Measurements from ENCODE around the gene ZNF513.
"Not testable (repeated sequence)": the region's sequence is repeated elsewhere in the genome, so short reads cannot be mapped to it uniquely, and the experiment has no call there.

ZNF513 gene

GRCh38 chr2:27362678-27363420 is 17.7 kb downstream of the ZNF513 start:
- DNase-seq (ENCODE audit: insufficient read length, low spot score) (no peak), FAIRE-seq (no peak)
- TF ChIP-seq POU2F2 (IDR thresholded peaks at IDR 0.05; ENCODE audit: low read depth, low read length) (no peak), PAX5 (IDR thresholded peaks at IDR 0.05; ENCODE audit: insufficient read depth, low read length, severe bottlenecking) (no peak), TAF1 (IDR thresholded peaks at IDR 0.05; ENCODE audit: low read depth, low read length) (no peak), POLR2A (IDR thresholded peaks at IDR 0.05; ENCODE audit: low read depth, low read length) (no peak), POLR2AphosphoS5 (IDR thresholded peaks at IDR 0.05; ENCODE audit: low read depth, low read length) (no peak)

GRCh38 chr2:27356382-27357181 is 24.0 kb downstream of the ZNF513 start, which contains the start of gene GTF3C2:
TSS of gene GTF3C2 (minus strand) at chr2:27356764. CDS start at chr2:27343554, 13,210 bp downstream.
- FAIRE-seq (peak; percentile 85), DNase-seq (ENCODE audit: insufficient read length, low spot score) (peak; percentile 70)
- no peak for TF ChIP-seq SPI1 (IDR thresholded peaks at IDR 0.05; ENCODE audit: low read depth, low read length)
- TF ChIP-seq POU2F2 (IDR thresholded peaks at IDR 0.05; ENCODE audit: low read depth, low read length): peak; percentile 71
- peak; percentile 87; the same call in 1 of the 2 replicates for TF ChIP-seq POLR2AphosphoS5 (IDR thresholded peaks at IDR 0.05; ENCODE audit: low read depth, low read length)
- TF ChIP-seq TAF1 (IDR thresholded peaks at IDR 0.05; ENCODE audit: low read depth, low read length): peak; percentile 56
- TF ChIP-seq POLR2A (IDR thresholded peaks at IDR 0.05; ENCODE audit: low read depth, low read length): peak; percentile 91
- no peak for TF ChIP-seq PAX5 (IDR thresholded peaks at IDR 0.05; ENCODE audit: insufficient read depth, low read length, severe bottlenecking)

GRCh38 chr2:27356056-27356381 is 24.5 kb downstream of the ZNF513 start:
- FAIRE-seq (no peak), DNase-seq (ENCODE audit: insufficient read length, low spot score) (no peak)
- no peak for TF ChIP-seq SPI1 (IDR thresholded peaks at IDR 0.05; ENCODE audit: low read depth, low read length)
- TF ChIP-seq PAX5 (IDR thresholded peaks at IDR 0.05; ENCODE audit: insufficient read depth, low read length, severe bottlenecking): no peak
- no peak for TF ChIP-seq TAF1 (IDR thresholded peaks at IDR 0.05; ENCODE audit: low read depth, low read length)
- no peak for TF ChIP-seq POLR2A (IDR thresholded peaks at IDR 0.05; ENCODE audit: low read depth, low read length)
- no peak; the same call in 1 of the 2 replicates for TF ChIP-seq POLR2AphosphoS5 (IDR thresholded peaks at IDR 0.05; ENCODE audit: low read depth, low read length)
- no peak for TF ChIP-seq POU2F2 (IDR thresholded peaks at IDR 0.05; ENCODE audit: low read depth, low read length)

GRCh38 chr2:27354597-27354927 is 26.0 kb downstream of the ZNF513 start:
- FAIRE-seq (no peak), DNase-seq (ENCODE audit: insufficient read length, low spot score) (no peak)
- TF ChIP-seq PAX5 (IDR thresholded peaks at IDR 0.05; ENCODE audit: insufficient read depth, low read length, severe bottlenecking) (no peak), POLR2A (IDR thresholded peaks at IDR 0.05; ENCODE audit: low read depth, low read length) (no peak), TAF1 (IDR thresholded peaks at IDR 0.05; ENCODE audit: low read depth, low read length) (no peak), SPI1 (IDR thresholded peaks at IDR 0.05; ENCODE audit: low read depth, low read length) (no peak), POLR2AphosphoS5 (IDR thresholded peaks at IDR 0.05; ENCODE audit: low read depth, low read length) (no peak), POU2F2 (IDR thresholded peaks at IDR 0.05; ENCODE audit: low read depth, low read length) (no peak)

GRCh38 chr2:27353762-27354596 is 26.6 kb downstream of the ZNF513 start:
- FAIRE-seq: no peak
- DNase-seq (ENCODE audit: insufficient read length, low spot score): no peak

GRCh38 chr2:27353386-27353761 is 27.2 kb downstream of the ZNF513 start:
- not testable (repeated sequence) for DNase-seq (ENCODE audit: insufficient read length, low spot score); FAIRE-seq

More at GRCh38 chr2:27353762-27354596, 26.6 kb downstream of the ZNF513 start:
- no peak for TF ChIP-seq PAX5 (IDR thresholded peaks at IDR 0.05; ENCODE audit: insufficient read depth, low read length, severe bottlenecking)
- TF ChIP-seq POU2F2 (IDR thresholded peaks at IDR 0.05; ENCODE audit: low read depth, low read length): no peak
- TF ChIP-seq TAF1 (IDR thresholded peaks at IDR 0.05; ENCODE audit: low read depth, low read length): no peak
- no peak for TF ChIP-seq POLR2A (IDR thresholded peaks at IDR 0.05; ENCODE audit: low read depth, low read length)

- TF ChIP-seq TAF1 (IDR thresholded peaks at IDR 0.05; ENCODE audit: low read depth, low read length) (no peak), POLR2AphosphoS5 (IDR thresholded peaks at IDR 0.05; ENCODE audit: low read depth, low read length) (no peak), SPI1 (IDR thresholded peaks at IDR 0.05; ENCODE audit: low read depth, low read length) (no peak), PAX5 (IDR thresholded peaks at IDR 0.05; ENCODE audit: insufficient read depth, low read length, severe bottlenecking) (no peak), POLR2A (IDR thresholded peaks at IDR 0.05; ENCODE audit: low read depth, low read length) (no peak), POU2F2 (IDR thresholded peaks at IDR 0.05; ENCODE audit: low read depth, low read length) (no peak)
- no peak for FAIRE-seq
- no peak for DNase-seq (ENCODE audit: insufficient read length, low spot score)
Measured at GRCh38 chr2:27351802-27352598, 28.5 kb downstream of the ZNF513 start.

GRCh38 chr2:27350106-27350693 is 30.3 kb downstream of the ZNF513 start:
- DNase-seq (ENCODE audit: insufficient read length, low spot score): no peak
- no peak for TF ChIP-seq POLR2AphosphoS5 (IDR thresholded peaks at IDR 0.05; ENCODE audit: low read depth, low read length)
- TF ChIP-seq POLR2A (IDR thresholded peaks at IDR 0.05; ENCODE audit: low read depth, low read length): no peak
- TF ChIP-seq SPI1 (IDR thresholded peaks at IDR 0.05; ENCODE audit: low read depth, low read length): no peak
- no peak for TF ChIP-seq POU2F2 (IDR thresholded peaks at IDR 0.05; ENCODE audit: low read depth, low read length)
- no peak for TF ChIP-seq TAF1 (IDR thresholded peaks at IDR 0.05; ENCODE audit: low read depth, low read length)
- no peak for FAIRE-seq
